GM18520 (cell line): ENCODE results near the gene QSOX2.

Source experiments
- ATAC-seq: cut with Tn5 transposase; IDR thresholded peaks from one replicate; pipeline ENCODE4 v1.9.1; 2021; ENCODE audit not compliant: unreplicated experiment

Gene QSOX2

DNA sequence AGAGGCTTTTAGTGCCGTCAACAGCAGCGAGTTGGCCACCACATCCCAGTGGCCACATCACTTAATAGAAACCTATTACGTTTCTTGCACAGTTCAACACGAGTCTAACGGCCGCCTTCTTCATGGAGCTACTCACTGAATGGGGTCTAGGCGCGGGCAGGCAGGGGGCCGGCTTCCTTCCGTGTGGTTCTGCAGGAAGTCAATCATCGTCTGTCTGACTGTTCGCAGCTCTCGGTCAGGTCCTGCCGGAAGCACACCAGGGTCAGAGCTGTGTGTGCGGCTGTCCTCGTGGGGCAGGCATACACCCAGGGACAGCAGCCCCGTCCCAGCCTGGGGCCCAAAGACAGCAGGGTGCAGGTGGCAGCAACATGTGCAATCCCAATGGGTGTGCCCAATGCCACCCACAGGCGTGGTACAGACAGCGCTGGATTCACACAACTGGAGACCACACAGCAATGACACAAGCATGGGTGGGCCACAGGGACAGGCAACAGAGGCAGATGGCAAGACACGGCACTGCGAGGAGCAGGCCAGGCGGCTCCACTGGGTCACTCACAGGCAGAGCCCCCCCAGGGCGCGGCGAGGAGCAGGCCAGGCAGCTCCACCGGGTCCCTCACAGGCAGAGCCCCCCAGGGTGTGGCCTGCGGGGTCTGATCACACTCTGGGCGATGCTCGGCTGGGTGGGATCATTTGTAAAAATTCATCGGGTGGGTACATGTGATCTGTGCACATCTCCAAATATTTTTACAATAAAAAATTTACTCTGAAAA is 21.6 kb downstream of the QSOX2 start:
- no peak for ATAC-seq

DNA sequence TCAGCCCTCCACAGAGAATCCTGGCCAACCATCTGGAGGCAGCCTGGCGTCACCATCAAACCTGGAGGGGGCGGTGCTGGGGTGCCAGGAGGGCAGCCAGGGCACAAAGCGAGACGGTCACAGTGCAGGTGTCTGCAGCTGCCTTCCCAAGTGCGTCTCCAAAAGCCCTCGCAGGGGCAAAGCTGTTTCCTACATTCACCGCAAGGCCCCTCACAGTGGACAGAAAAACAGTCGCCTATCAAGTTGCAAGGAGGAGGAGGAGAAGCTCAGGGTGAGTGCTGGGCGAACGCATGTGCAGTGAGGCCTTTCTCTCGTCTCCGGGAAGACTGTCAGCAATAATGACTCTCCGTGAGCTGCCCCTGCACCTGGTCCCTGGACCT is 22.7 kb downstream of the QSOX2 start:
- ATAC-seq = no peak

DNA sequence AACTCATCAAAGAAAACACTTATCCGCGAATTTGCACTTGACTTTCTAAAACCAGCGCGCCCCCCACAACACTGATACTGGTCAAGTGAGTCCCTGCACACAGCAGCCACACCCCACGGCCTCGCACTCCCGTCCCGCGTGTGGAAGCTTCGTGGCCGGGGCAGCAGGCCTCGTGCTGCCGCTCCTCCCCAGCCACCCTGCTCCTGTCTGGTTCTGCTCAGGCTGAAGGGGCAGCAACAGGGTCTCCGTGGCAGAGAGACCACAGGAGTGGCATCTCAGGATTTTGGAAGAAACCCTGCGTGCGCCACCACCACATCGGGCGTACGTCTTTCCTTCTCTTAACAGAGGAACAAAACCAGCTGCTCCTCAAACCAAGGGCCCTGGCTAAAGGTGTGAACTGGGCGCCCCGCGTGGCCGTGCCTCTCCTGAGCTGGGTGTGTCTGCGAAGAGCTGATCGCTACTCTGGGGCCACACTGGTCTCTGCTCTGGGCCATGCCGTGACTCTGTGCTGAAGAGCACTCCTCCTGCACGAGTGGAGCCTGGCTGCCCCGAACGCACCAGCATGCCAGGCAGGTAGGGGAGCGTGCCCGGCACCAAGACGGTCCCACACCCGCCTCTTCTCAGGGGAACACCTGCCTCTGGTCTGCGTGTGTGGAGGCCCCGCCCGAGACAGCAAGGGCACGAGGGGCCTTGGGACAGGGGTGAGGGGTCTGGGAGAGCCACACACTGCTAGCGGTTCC is 23.3 kb downstream of the QSOX2 start:
- ATAC-seq = no peak

DNA sequence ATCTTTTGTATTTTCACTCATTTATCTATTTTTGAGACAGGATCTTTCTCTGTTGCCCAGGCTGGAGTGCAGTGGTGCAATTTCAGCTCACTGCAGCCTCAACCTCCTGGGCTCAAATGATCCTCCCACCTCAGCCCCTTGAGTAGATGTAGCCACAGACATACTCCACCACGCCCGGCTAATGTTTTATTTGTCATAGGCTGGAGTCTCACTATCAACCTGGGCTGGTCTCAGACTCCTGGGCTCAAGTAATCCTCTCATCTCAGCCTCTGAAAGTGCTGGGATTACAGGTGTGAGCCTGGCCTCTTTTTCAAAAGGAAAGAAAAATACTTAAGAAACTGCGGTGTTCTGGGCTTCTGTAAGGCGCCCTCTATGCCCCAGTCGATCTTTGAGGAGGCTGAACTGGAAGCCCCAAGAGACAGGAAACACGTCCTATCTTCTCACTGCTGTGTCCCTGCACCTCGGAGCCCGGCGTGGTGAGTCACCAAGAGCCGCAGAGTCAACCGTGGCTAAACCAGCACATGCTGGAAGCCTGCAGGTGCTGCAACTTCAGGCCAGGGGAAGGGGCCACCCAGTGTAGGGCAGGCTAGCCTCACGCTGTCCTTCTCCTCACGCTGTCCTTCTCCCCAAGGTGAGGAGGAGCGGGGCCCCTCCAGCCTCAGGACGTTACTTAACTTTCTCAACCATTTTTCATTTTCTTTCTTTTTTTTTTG is 25.4 kb downstream of the QSOX2 start:
- ATAC-seq = no peak

DNA sequence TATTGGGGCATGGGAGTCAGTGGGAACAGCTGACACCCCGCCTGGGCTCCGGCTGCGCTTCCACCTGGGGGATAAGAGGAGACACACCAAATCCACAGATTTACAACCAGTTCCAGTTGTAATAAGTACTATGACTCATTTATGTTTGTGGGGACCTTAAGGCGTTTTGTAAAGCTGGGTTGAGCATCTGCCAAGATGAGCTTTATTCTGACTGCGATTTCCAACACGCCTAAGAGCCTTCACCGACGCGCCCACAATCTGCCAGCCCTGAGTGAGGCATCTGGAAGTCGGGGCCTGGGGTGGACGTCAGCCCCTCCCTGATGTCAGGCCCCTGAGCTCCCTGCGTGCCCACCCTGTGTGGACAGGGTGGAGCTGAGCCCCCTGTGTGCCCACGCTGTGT is 26.3 kb downstream of the QSOX2 start:
- no peak for ATAC-seq

DNA sequence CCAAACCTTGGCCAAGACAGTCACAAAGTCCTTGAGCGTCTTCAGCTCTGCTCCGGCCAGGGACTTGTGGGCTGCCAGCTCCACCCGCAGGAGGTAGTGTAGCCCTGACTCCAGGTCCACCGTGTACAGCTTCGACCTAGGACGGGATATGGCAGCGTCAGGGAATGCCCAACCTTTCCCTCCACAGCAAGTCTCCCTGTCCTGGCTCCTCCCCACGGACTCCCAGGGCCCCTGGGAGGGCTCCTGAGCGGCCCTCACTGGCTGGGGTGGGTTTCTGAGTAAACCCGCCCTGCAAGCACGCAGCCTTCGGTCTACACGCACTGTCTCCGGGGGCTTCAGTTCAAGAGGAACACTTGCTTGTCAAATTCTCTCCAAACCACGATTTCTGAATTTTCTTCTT is 26.9 kb downstream of the QSOX2 start:
- no peak for ATAC-seq

DNA sequence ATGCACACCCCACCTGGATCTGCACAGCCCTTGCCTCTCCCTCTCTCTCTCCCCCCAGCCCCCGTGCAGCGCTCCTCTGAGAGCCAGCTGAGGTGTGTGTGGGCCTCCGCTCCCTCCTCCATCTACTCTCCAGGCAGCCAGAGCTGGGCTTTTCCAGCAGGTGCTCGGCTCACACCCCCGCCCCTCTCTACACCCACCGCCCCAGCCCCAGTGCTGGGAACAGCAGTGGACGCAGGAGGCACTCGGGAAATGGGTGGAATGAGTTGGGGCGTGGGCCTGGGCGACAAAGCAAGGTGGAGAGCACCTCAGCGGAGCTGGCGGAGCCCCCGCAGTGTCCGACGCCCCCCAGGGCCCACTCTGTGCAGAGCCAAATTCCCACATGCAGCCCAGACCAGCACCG is 27.3 kb downstream of the QSOX2 start:
- no peak for ATAC-seq

DNA sequence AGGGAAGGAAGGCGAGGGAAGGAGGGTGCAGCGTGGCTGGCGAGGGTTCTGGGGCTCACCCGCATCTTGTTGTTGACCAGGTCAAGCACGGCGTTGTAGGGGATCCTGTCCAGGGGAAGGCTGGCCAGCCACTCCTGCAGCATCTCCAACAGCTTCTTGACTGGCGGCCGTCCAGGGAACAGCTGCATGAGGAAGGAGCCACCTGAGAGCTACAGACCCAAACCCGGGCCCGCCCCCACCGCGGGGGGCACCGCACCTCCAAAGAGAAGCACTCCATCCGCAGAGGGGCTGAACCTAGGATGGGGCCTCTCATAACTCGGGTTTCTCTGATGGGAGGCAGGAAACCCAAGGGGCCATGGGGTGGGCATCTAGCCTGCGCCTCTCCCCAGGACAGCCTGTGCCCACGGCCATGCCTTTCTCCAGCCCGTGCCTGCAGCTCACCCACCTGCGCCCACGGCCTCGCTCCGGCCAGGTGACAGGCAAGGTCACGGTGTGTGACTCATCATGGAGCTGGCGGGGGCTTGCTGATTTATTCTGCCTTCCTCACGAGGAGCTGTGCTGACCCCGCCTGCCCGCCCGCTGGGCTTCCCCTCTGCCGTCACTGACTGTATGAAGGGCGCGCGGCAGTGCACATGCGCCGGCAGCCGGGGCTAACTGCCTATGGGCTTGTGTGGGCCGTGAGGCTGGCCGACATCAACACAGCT is 28.9 kb downstream of the QSOX2 start:
- no peak for ATAC-seq

DNA sequence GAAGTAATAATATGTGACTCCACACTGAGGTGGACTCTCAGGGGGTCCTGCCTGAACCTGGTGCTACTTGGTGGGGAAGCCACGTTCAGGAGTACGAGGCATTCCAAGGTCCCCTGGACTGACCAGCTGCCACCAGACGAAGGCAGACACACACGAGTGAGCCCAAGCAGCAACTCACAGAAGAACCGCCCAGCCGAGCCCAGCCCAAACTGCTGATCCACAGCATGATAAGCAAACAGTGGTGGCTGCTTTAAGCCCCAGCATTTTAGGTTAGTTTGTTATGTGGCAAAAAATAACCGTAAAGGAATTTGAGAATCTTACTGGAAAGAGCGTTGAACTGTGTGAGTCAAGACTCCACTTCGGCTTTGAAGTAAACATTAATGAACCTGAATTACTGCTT is 31.9 kb downstream of the QSOX2 start:
- no peak for ATAC-seq

DNA sequence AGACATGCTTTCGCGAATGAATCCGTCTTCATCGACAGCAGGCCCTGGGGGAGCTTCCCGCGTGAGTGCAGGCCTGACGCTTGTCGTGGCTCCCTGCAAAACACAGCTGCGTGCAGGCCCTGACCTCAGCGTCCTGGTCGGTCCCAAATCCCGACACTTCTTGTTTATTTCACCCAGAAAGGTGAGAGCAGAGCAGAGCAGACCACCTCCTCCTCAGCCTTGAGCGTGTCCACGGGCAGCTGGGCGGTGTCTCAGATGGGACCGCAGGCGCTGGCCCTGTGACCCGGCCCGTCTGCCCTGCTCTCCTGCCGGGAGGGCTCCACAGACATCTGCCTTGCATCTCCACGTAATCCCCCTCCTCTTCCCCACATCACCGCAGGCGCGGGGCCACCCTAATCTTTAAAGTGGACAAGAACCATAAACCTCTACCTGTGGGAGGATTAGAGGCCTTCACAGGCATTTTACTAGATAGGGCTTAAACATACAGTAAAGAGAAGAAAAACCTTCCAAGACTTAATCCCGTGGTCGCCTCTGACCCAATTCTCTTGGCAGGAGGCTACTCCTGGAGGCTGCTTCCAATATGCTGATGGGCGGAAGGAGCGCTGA is 33.2 kb downstream of the QSOX2 start:
- ATAC-seq = no peak

DNA sequence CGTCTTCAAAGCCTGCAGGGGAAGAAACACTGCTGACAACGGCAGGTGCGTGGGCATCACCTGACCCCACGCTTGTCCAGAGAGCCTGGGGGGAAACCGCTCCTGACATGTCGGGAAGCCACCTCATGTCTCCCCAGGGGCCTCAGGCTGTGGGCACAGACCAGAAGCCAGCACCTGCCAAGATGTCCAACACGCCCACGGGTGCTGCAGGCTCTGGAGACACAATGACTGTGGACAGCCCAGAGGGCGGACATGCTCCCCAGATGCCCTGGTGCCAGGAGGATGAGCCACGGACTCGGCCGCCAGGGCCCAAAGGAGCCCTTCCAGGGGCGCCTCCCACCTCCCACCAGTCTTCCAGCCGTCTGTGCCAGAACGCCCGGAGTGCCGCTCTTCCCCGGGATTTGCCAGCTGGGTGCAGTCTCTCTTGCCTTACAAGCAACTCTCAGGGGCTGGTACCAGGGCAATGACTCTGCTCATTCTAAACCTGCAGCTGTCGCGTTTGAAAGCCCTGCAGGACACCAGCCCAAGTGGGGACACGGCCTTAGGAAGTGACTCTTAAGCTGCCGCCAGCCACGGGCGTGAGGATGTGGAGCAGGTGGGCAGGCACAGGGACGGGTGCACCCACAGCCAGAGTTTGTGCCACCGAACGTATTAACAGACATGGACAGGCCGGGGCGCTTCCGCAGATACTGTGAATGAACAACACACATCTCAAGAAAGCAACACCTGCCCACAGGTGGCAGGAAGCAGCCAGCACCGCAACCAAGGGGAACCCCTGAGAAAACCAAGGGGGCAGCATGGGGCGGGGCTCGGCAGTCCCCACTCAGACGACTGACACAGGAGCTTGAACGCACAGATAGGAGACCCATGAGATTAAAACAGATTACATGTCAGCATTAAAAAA is 33.9 kb downstream of the QSOX2 start:
- no peak for ATAC-seq

DNA sequence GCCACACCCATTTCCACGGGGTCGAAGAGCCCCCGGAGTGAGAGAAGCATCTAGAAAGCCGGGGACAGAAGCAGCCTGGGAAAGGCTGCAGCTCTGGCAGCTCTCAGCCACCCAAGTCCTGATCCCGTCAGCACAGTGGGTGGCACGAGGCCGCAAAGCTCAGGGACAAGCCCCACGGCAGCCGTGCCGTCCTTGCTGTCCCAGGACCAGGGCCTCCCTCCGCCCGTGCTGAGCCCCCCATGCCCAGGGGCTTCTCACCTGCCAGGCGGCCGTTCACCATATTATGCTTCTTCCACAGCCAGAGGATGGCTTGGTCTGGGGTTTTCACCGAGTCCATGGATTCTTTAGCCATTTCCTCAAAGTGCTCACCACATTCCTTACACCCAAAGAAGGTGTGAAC is 34.6 kb downstream of the QSOX2 start:
- no peak for ATAC-seq

DNA sequence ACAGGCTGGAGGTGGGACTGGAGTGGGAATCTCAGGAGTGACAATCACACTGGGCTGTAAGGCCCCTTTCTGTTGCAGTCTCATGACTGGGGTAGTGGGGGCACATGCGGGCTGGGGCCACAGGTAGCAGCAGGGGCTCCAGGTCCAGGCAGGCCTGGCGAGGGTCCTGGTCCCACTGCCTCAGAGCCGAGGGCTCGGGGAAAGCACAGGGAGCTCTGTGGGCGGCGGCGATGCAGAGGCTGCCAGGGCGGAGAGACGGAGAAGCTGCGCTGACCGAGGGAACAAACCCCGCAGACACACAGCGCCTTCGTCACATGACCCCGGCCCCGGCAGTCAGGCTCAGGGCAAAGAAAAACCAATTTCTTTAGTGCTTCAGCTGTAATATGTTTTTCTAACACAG is 35.3 kb downstream of the QSOX2 start:
- no peak for ATAC-seq

DNA sequence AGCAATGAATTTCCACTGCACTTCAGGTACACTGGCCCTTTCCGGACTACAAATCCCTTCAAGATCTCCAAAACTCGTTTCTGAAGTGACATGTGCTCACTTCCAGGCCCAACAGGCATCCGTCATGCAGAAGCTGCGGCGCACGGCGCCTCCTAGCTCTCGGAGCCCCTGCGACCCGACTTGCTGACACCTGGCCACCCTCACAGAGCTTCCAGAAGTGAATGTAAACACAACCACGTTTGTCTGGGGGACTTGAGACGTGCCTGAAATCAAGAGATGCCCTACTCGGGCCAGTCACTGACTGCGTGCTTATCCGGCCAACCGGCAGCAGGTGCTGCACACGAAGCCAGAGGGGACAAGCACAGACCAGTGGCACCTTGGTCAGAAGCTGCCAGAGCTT is 35.8 kb downstream of the QSOX2 start:
- ATAC-seq = no peak

DNA sequence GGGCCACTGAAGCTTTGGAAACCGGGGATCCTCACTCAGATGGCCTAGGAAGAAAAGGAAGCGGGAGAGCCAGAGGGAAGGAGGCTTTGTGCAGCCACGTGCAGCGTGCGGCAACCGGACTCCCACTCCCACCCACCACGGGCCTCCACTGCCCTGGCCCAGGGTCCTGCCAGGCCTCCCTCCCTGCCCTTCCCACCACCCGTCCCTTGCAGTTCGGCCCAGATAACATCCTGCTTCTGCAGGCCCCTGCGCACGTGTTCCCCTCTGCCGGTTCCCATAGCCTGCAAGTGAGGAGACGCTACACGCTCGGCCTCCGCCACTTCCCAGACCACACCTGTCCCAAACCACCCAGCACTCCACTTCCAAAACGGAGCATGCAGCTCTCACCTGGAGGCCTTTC is 36.4 kb downstream of the QSOX2 start:
- ATAC-seq = no peak

DNA sequence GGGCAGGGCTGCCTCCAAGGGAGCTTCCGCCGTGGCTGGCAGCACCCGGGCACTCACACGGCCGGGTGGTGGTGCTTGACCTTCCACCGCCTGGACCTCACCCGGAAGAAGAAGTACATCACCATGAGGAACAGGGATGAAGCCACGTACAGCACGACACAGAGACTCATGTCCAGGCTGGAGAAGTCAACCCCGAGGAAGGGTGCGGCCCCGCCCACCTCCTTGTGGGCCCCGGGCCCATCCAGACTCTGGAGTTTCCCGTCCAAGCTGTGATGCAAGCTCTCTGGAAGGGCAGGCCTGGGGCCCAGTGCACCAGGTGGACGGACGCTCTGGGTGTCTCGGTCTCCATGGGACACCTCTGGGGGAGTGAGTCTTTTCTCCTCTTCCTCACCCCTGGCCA is 36.9 kb downstream of the QSOX2 start:
- no peak for ATAC-seq

DNA sequence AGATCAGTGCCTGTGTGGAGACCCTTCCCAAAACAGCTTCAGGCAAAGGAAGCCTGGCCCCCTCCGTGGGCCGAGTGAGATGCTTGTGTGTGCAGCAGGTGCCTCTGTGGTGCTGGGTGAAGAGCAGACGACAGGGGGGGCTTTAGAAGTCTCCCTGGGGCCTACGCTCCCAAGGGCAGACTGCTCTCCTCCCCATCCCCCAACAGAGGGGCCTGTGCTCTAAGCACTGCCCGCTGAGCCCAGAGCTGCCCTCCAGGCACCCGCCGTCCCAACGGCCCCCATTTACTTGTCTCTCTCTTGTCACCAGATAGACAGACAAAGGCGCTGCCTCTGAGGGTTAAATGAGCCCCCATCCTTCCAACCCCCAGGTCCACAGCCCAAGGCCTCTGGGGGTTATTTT is 38.0 kb downstream of the QSOX2 start:
- no peak for ATAC-seq

DNA sequence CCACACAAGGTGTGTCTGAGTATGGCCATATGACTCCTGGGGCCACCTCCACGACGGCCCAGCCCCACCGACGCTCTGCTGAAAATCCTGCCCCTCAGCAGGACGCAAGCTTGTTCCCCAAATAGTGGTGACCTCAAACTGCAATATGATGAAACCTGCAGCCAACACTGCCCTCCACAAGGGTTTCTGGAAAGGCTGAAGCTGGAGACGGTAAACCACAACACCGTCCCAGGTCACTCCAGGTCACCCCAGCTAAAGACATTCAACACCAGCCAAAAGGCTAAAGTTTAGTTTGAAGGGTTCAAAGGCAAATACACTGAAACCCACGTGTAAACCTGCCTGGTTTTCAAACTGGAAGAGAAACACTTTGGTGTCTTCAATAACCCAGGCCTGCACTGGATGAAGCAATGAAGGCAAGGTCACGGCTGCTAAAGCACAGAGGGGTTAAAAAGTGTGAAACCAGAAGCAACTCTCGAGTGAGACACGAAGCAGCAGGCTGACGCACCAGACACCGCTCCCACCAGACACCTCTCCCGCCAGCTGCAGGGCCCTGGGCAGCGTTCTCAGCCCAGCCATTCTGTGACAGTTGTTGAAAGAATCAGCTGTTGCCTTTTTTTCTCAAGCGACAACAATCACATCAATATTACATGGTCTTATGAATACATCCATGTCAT is 38.9 kb downstream of the QSOX2 start:
- ATAC-seq = no peak

DNA sequence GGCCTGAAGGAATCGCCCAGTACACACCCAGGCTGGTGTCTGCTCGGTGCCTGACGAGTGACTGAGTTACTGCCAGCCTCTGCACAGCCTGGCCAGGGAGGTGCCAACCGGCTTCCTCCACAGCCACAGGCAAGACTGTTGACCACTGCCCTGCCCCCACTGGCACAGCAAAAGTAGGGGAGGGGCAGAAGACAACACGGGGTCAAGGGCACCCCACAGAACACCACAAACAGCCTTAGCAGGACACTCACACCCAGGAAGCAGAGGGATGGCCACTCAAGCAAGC is 40.0 kb downstream of the QSOX2 start:
- ATAC-seq = no peak
